DOHH2 (cell line): Measurements from ENCODE around the gene IFNA1.

Source experiments
- H3F3A ChIP-seq: fragments of 200-600 bp; sonication (generic), shearing (Covaris generic); 2 replicates; pipeline ENCODE4 v1.6.0; 2016; ENCODE audit warnings: antibody characterized with exemption, mild to moderate bottlenecking; ENCODE audit not compliant: control insufficient read depth, insufficient read depth
- H3K27ac ChIP-seq: fragments of 200-600 bp; sonication (generic); 2 replicates; pipeline ENCODE4 v1.5.1; 2014; ENCODE audit warnings: low read depth, mild to moderate bottlenecking, low read length, moderate library complexity
- H3K27me3 ChIP-seq: fragments of 200-600 bp; sonication (generic); 2 replicates; pipeline ENCODE4 v1.6.1; 2014; ENCODE audit warnings: mild to moderate bottlenecking, low read length, mixed read lengths; ENCODE audit not compliant: control insufficient read depth
- H3K36me3 ChIP-seq: fragments of 200-600 bp; sonication (generic); 2 replicates; pipeline ENCODE4 v1.6.1; 2014; ENCODE audit warnings: mild to moderate bottlenecking, low read length, moderate library complexity, mixed read lengths; ENCODE audit not compliant: control insufficient read depth
- H3K4me1 ChIP-seq: fragments of 200-600 bp; sonication (generic); 2 replicates; pipeline ENCODE4 v1.6.1; 2014; ENCODE audit warnings: mild to moderate bottlenecking, low read length, mixed read lengths; ENCODE audit not compliant: control insufficient read depth
- H3K4me2 ChIP-seq: fragments of 200-600 bp; sonication (generic); 2 replicates; pipeline ENCODE4 v1.6.0; 2014; ENCODE audit warnings: mild to moderate bottlenecking, low read length, moderate library complexity
- H3K4me3 ChIP-seq: fragments of 200-600 bp; sonication (generic); 2 replicates; pipeline ENCODE4 v1.5.1; 2014; ENCODE audit warnings: mild to moderate bottlenecking, low read length, mixed read lengths
- H3K79me2 ChIP-seq: fragments of 200-600 bp; sonication (generic); 2 replicates; pipeline ENCODE4 v1.6.1; 2014; ENCODE audit warnings: mild to moderate bottlenecking, low read length, mixed read lengths; ENCODE audit not compliant: control insufficient read depth
- H3K9me2 ChIP-seq: fragments of 200-600 bp; sonication (generic); replicated peaks from 2 replicates; pipeline ENCODE4 v1.6.1; 2014; ENCODE audit warnings: mild to moderate bottlenecking, low read length, mixed read lengths; ENCODE audit not compliant: control insufficient read depth
- H3K9me3 ChIP-seq: fragments of 200-600 bp; sonication (generic); 2 replicates; pipeline ENCODE4 v1.6.1; 2014; ENCODE audit warnings: antibody characterized with exemption, low read length, mixed read lengths; ENCODE audit not compliant: control insufficient read depth, insufficient read depth
- H4K20me1 ChIP-seq: fragments of 200-600 bp; sonication (generic); 2 replicates; pipeline ENCODE4 v1.6.0; 2014; ENCODE audit warnings: low read depth, mild to moderate bottlenecking, antibody characterized with exemption, low read length, moderate library complexity; ENCODE audit not compliant: control insufficient read depth, insufficient read depth
- CTCF ChIP-seq: fragments of 200-600 bp; sonication (generic); IDR thresholded peaks from one replicate; pipeline ENCODE4 v1.5.1; 2014; ENCODE audit warnings: antibody characterized with exemption, mild to moderate bottlenecking, low read depth, low read length; ENCODE audit not compliant: poor library complexity, severe bottlenecking
- EZH2phosphoT487 ChIP-seq: fragments of 200-600 bp; sonication (generic); IDR thresholded peaks from 2 replicates; pipeline ENCODE4 v1.6.1; 2017; ENCODE audit warnings: borderline replicate concordance, mild to moderate bottlenecking, antibody characterized with exemption, low read length, moderate library complexity, mixed read lengths

The IFNA1 gene

GRCh38 chr9:21413151-21413550 is 27.1 kb upstream of the IFNA1 start:
- Histone ChIP-seq H3K4me2 (no peak overlapping the region), H3K4me1 (peaks cover 13% of the 10 kb centered on the region), H3K9me3 (no peaks in the 10 kb centered on the region), H3K4me3 (no peak overlapping the region), H3K27ac (no peak overlapping the region), H4K20me1 (no peaks in the 10 kb centered on the region; the same call in 1 of the 2 replicates), H3K9me2 (no peaks in the 10 kb centered on the region), H3K79me2 (no peaks in the 10 kb centered on the region), H3K27me3 (peaks cover 44% of the 10 kb centered on the region), H3F3A (no peaks in the 10 kb centered on the region), H3K36me3 (no peaks in the 10 kb centered on the region)
- no peak for TF ChIP-seq EZH2phosphoT487

DNA sequence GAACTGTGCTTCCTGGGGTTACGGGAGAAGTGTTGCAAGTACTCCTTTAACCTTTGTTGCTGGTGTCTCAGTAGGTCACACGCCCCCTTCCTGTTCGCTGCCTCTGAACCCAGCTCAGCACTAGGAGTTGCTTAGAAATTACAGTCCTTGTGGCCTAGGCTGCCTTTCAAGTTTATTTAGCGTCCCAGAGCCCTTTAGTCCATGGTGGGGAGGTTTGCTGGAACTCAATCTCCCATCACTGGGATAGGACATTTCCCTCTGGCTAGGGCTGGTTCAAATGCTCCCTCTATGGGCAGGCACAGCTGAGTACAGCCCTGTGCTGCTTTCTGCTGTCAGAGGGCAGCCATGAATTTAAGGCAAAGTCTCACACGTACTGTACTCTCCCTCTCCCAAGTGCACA is 26.6 kb upstream of the IFNA1 start:
- no peaks in the 10 kb centered on the region for H3F3A ChIP-seq

GRCh38 chr9:21414220-21414940 is 25.9 kb upstream of the IFNA1 start:
- Histone ChIP-seq H3K4me1 (peaks cover 13% of the 10 kb centered on the region), H3K4me2 (no peak overlapping the region), H3F3A (no peaks in the 10 kb centered on the region), H3K36me3 (no peaks in the 10 kb centered on the region), H3K27me3 (peaks cover 39% of the 10 kb centered on the region), H3K9me3 (no peaks in the 10 kb centered on the region), H3K27ac (no peak overlapping the region), H4K20me1 (no peaks in the 10 kb centered on the region; the same call in 1 of the 2 replicates), H3K9me2 (no peaks in the 10 kb centered on the region), H3K4me3 (no peak overlapping the region), H3K79me2 (no peaks in the 10 kb centered on the region)
- no peak for TF ChIP-seq EZH2phosphoT487
- TF ChIP-seq CTCF: no peak

More for the DNA sequence above, 26.6 kb upstream of the IFNA1 start:
- H3K27me3 ChIP-seq: peaks cover 44% of the 10 kb centered on the region
- no peaks in the 10 kb centered on the region; the same call in 1 of the 2 replicates for H4K20me1 ChIP-seq
- H3K4me1 ChIP-seq: peaks cover 13% of the 10 kb centered on the region
- TF ChIP-seq CTCF: peak; percentile 30
- no peak for TF ChIP-seq EZH2phosphoT487
- no peak overlapping the region for H3K4me3 ChIP-seq
- no peaks in the 10 kb centered on the region for H3K36me3 ChIP-seq
- no peaks in the 10 kb centered on the region for H3K9me2 ChIP-seq
- no peaks in the 10 kb centered on the region for H3K9me3 ChIP-seq
- H3K27ac ChIP-seq: no peak overlapping the region
- no peaks in the 10 kb centered on the region for H3K79me2 ChIP-seq
- H3K4me2 ChIP-seq: no peak overlapping the region

DNA sequence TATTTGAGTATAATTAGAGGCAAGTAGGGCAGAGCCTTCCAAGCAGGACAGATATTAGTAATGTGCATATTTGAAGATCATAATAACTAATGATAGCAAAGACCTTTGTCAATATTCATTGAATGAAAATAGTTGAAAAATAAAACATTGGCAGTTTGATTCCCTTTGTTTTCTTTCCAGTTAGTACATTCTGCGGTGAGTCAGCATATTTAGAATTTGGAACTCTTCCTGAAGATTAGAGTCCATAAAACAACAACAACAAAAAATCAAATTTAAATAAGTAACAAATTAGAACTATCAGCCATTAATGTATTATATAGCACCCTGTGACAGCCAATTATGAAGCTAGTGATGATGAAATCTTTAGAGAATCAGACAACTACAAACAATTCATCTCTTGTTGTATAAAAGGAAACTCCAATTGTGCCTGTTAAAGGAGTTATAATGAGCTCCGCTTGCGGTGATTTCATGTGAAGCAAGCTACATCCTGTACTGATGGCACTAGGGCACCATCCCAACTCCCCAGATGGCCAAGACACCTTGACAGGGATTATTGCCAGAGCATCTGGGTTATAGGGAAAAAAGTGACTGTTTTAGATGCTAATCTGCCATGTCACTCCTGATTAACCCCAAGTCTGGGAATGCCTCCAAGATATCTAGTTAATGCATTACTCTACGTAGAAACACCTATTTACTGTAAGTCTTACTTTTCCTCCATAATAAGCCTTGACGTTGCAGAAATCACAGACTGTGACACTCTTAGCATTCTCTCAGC is 24.6 kb upstream of the IFNA1 start:
- Histone ChIP-seq H3K27me3 (peaks cover 40% of the 10 kb centered on the region), H3K4me1 (peaks cover 13% of the 10 kb centered on the region), H3K9me2 (no peaks in the 10 kb centered on the region), H3K4me3 (no peak overlapping the region), H3K36me3 (no peaks in the 10 kb centered on the region), H4K20me1 (no peaks in the 10 kb centered on the region; the same call in 1 of the 2 replicates), H3K9me3 (no peaks in the 10 kb centered on the region), H3F3A (no peaks in the 10 kb centered on the region), H3K79me2 (no peaks in the 10 kb centered on the region), H3K27ac (no peak overlapping the region), H3K4me2 (no peak overlapping the region)
- TF ChIP-seq EZH2phosphoT487 (no peak), CTCF (no peak)
